ENCODE measurements around the gene AUTS2. TPM values are rescaled to one million over a fixed set of nuclear protein-coding genes. Genes with fewer than 3 reads are reported as not detected.

AUTS2 gene
- total RNA-seq, 1 experiment from 2014 or later = 2.5 TPM

DNA sequence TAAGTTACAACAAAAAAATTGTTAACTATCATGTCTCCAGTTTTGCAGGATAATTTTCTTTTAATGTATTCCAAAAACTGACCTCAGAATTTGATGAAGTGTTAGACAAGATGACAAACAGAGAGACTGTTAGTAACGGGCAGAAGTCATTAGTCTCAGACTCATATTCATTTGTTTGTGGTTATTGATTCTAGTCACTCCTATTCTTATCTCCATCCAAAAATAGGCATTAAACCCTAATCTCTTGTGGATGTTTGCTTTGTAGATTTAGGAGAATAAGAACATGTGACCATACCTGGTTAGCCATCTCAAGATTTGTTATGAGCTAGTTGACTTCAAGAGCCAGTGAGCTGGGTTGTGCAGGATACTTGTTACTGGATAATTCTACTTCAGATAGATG, 261.1 kb downstream of the AUTS2 start:
- in situ Hi-C loops (cut with HindIII; ENCODE audit: low pct_unique_long_range_greater_than_20kb, low sequenced_read_pairs) (no loop called here), intact Hi-C loops (cut with micrococcal nuclease; ENCODE audit: unreplicated experiment) (no loop called here)
- TF ChIP-seq POLR2AphosphoS5 (IDR thresholded peaks at IDR 0.05; ENCODE audit: low read depth, low read length) (no peak), CTCF (IDR thresholded peaks at IDR 0.05) (no peak)
- ATAC-seq (no peak), DNase-seq (ENCODE audit: low read depth, low spot score) (no peak)
- no peaks in the 10 kb centered on the region for H3K27me3 ChIP-seq (ENCODE audit: control insufficient read depth, insufficient read depth, low read length)
- H3K4me3 ChIP-seq (ENCODE audit: low read depth in 2 of 2, low read length in 2 of 2) = no peak overlapping the region
- BruUV-seq (replicated peaks) = no TSS peak
- ChIA-PET POLR2A (no interaction called here), CTCF (no interaction called here)
- no peaks in the 10 kb centered on the region for H3K9me3 ChIP-seq (ENCODE audit: control insufficient read depth, insufficient read depth, low read depth, low read length)
- no peak overlapping the region for H3K27ac ChIP-seq (ENCODE audit: low read length)
- H3K4me1 ChIP-seq (ENCODE audit: control insufficient read depth, insufficient read depth, low read length) = no peaks in the 10 kb centered on the region
- H3K36me3 ChIP-seq (ENCODE audit: control insufficient read depth, insufficient read depth, low read length) = no peaks in the 10 kb centered on the region

DNA sequence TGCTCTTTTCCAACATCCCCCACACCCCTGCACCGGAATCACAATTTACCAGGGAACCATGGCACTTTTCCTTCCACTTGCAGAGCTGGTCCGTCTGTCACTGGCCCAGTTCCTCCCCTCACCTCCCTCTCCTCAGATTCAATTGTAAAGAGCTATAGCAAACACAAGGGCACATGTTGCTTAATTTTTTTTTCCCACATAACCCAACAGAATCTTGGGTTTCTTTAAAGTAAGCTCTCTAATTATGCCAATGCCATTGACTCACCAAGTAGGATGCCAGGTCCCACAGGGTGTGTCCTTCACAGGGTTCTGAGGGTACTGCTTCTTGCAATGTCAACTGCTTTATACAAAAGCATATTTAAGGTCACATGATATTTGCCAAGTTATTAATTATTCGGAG, 262.2 kb downstream of the AUTS2 start:
- Histone ChIP-seq H3K27ac (ENCODE audit: low read length) (no peak overlapping the region), H3K4me1 (ENCODE audit: control insufficient read depth, insufficient read depth, low read length) (no peaks in the 10 kb centered on the region), H3K36me3 (ENCODE audit: control insufficient read depth, insufficient read depth, low read length) (no peaks in the 10 kb centered on the region), H3K4me3 (ENCODE audit: low read depth in 2 of 2, low read length in 2 of 2) (no peak overlapping the region), H3K9me3 (ENCODE audit: control insufficient read depth, insufficient read depth, low read depth, low read length) (no peaks in the 10 kb centered on the region), H3K27me3 (ENCODE audit: control insufficient read depth, insufficient read depth, low read length) (no peaks in the 10 kb centered on the region)
- CTCF ChIA-PET = no interaction called here
- POLR2A ChIA-PET = no interaction called here
- in situ Hi-C loops (cut with HindIII; ENCODE audit: low pct_unique_long_range_greater_than_20kb, low sequenced_read_pairs) (no loop called here), intact Hi-C loops (cut with micrococcal nuclease; ENCODE audit: unreplicated experiment) (no loop called here)
- no peak for ATAC-seq
- TF ChIP-seq SIN3A (IDR thresholded peaks at IDR 0.05; ENCODE audit: borderline replicate concordance, insufficient read depth, low read depth, low read length) (no peak), TCF7L2 (IDR thresholded peaks at IDR 0.05; ENCODE audit: low read depth, low read length) (no peak)
- BruUV-seq (replicated peaks) = no TSS peak
- no peak for DNase-seq (ENCODE audit: low read depth, low spot score)

- DNase-seq (ENCODE audit: low read depth, low spot score) (no peak), ATAC-seq (no peak)
- CTCF ChIA-PET = no interaction called here
- in situ Hi-C loops (cut with HindIII; ENCODE audit: low pct_unique_long_range_greater_than_20kb, low sequenced_read_pairs) (no loop called here), intact Hi-C loops (cut with micrococcal nuclease; ENCODE audit: unreplicated experiment) (no loop called here)
- POLR2A ChIA-PET = interaction anchor here (0.6 kb wide), 1 partner anchor 914 kb away, joined by 3 read pairs; no protein-coding TSS in a partner anchor
- no peak for TF ChIP-seq REST (IDR thresholded peaks at IDR 0.05; ENCODE audit: insufficient read depth in 1 of 2, low read depth in 2 of 2, low read length in 1 of 2)
- no peak for TF ChIP-seq CTCF (IDR thresholded peaks at IDR 0.05)
- no peak for TF ChIP-seq POLR2AphosphoS5 (IDR thresholded peaks at IDR 0.05; ENCODE audit: low read depth, low read length)
- no peak for TF ChIP-seq SIN3A (IDR thresholded peaks at IDR 0.05; ENCODE audit: borderline replicate concordance, insufficient read depth, low read depth, low read length)
- no peak for TF ChIP-seq TCF7L2 (IDR thresholded peaks at IDR 0.05; ENCODE audit: low read depth, low read length)
- Histone ChIP-seq H3K4me3 (ENCODE audit: low read depth in 2 of 2, low read length in 2 of 2) (no peak overlapping the region), H3K27ac (ENCODE audit: low read length) (no peak overlapping the region), H3K36me3 (ENCODE audit: control insufficient read depth, insufficient read depth, low read length) (no peaks in the 10 kb centered on the region), H3K27me3 (ENCODE audit: control insufficient read depth, insufficient read depth, low read length) (no peaks in the 10 kb centered on the region), H3K4me1 (ENCODE audit: control insufficient read depth, insufficient read depth, low read length) (no peaks in the 10 kb centered on the region), H3K9me3 (ENCODE audit: control insufficient read depth, insufficient read depth, low read depth, low read length) (no peaks in the 10 kb centered on the region)
- no TSS peak for BruUV-seq (replicated peaks)
Observed at GRCh38 chr7:69860941-69861622, 262.8 kb downstream of the AUTS2 start.

All from Panc1 (cell line).